Subcutaneous abdominal adipose tissue (tissue), 5 donors: ENCODE results near the gene NXN.

Experiments
- H3K27ac ChIP-seq: one replicate; pipeline ENCODE4 v1.7.0; 2013; ENCODE audit warnings: low read depth, mild to moderate bottlenecking, inconsistent platforms, low read length, moderate library complexity
- H3K27me3 ChIP-seq, 5 donors: one replicate each; pipeline ENCODE4 v1.7.0; 2013; ENCODE audit warnings: low read length in 5 of 5, inconsistent platforms in 1 of 5; ENCODE audit not compliant: control insufficient read depth in 5 of 5, insufficient read depth in 4 of 5
- H3K36me3 ChIP-seq, 5 donors: one replicate each; pipeline ENCODE4 v1.7.0; 2013; ENCODE audit warnings: low read length in 5 of 5; ENCODE audit not compliant: control insufficient read depth in 5 of 5, insufficient read depth in 5 of 5
- H3K4me1 ChIP-seq, 5 donors: one replicate each; pipeline ENCODE4 v1.7.0; 2013; ENCODE audit warnings: low read length in 5 of 5, mild to moderate bottlenecking in 3 of 5, moderate library complexity in 1 of 5; ENCODE audit not compliant: control insufficient read depth in 5 of 5, insufficient read depth in 5 of 5
- H3K4me3 ChIP-seq, 5 donors: one replicate each; pipeline ENCODE4 v1.7.0; 2013; ENCODE audit warnings: low read length in 5 of 5, low read depth in 1 of 5
- H3K9ac ChIP-seq, 5 donors: one replicate each; pipeline ENCODE4 v1.7.0; 2013; ENCODE audit warnings: low read length in 5 of 5, mild to moderate bottlenecking in 4 of 5, moderate library complexity in 3 of 5
- H3K9me3 ChIP-seq, 5 donors: one replicate each; pipeline ENCODE4 v1.7.0; 2013; ENCODE audit warnings: low read length in 5 of 5; ENCODE audit not compliant: control insufficient read depth in 5 of 5
- donor health status: healthy.
- donor health status: healthy.
- donor health status: healthy.
- donor health status: healthy.
- donor health status: healthy.

Gene NXN

GRCh38 chr17:946510-947236, 32.9 kb downstream of the NXN start:
- no peak overlapping the region for H3K27ac ChIP-seq
- no peaks in the 10 kb centered on the region for H3K9me3 ChIP-seq
- H3K36me3 ChIP-seq, result peaks cover 0 to 3% (median 0%) of the 10 kb centered on the region in 5 donors
- peaks cover 0 to 6% (median 2%) of the 10 kb centered on the region in 5 donors for H3K4me1 ChIP-seq
- no peak overlapping the region for H3K9ac ChIP-seq
- H3K4me3 ChIP-seq, result no peak overlapping the region
- peaks cover 0 to 2% (median 0%) of the 10 kb centered on the region in 5 donors for H3K27me3 ChIP-seq

GRCh38 chr17:945672-946071, 33.9 kb downstream of the NXN start:
- Histone ChIP-seq H3K4me1 (peaks cover 0 to 3% (median 0%) of the 10 kb centered on the region in 5 donors), H3K27ac (no peak overlapping the region), H3K36me3 (peaks cover 0 to 3% (median 0%) of the 10 kb centered on the region in 5 donors), H3K27me3 (no peaks in the 10 kb centered on the region), H3K9ac (no peak overlapping the region), H3K9me3 (no peaks in the 10 kb centered on the region), H3K4me3 (no peak overlapping the region)

GRCh38 chr17:944266-944826, 35.2 kb downstream of the NXN start:
- no peak overlapping the region for H3K27ac ChIP-seq
- no peak overlapping the region for H3K4me3 ChIP-seq
- H3K4me1 ChIP-seq, result no peaks in the 10 kb centered on the region
- H3K9ac ChIP-seq, result no peak overlapping the region
- peaks cover 0 to 3% (median 0%) of the 10 kb centered on the region in 5 donors for H3K36me3 ChIP-seq
- no peaks in the 10 kb centered on the region for H3K9me3 ChIP-seq
- no peaks in the 10 kb centered on the region for H3K27me3 ChIP-seq

GRCh38 chr17:935485-935884, 44.1 kb downstream of the NXN start:
- Histone ChIP-seq H3K9me3 (no peaks in the 10 kb centered on the region), H3K27me3 (no peaks in the 10 kb centered on the region), H3K4me3 (no peak overlapping the region), H3K27ac (no peak overlapping the region), H3K4me1 (peaks cover 0 to 11% (median 5%) of the 10 kb centered on the region in 5 donors), H3K9ac (no peak overlapping the region), H3K36me3 (no peaks in the 10 kb centered on the region)

GRCh38 chr17:933312-934073, 46.1 kb downstream of the NXN start:
- Histone ChIP-seq H3K36me3 (no peaks in the 10 kb centered on the region), H3K9me3 (no peaks in the 10 kb centered on the region), H3K4me3 (no peak overlapping the region), H3K27me3 (no peaks in the 10 kb centered on the region), H3K9ac (no peak overlapping the region), H3K4me1 (peaks cover 0 to 11% (median 5%) of the 10 kb centered on the region in 5 donors), H3K27ac (no peak overlapping the region)

GRCh38 chr17:930258-930657, 49.3 kb downstream of the NXN start:
- no peaks in the 10 kb centered on the region for H3K36me3 ChIP-seq
- peaks cover 0 to 4% (median 0%) of the 10 kb centered on the region in 5 donors for H3K27me3 ChIP-seq
- H3K4me3 ChIP-seq, result no peak overlapping the region
- H3K27ac ChIP-seq, result no peak overlapping the region
- no peaks in the 10 kb centered on the region for H3K9me3 ChIP-seq
- H3K9ac ChIP-seq, result no peak overlapping the region
- H3K4me1 ChIP-seq, result peaks cover 0 to 7% (median 3%) of the 10 kb centered on the region in 5 donors

- no peak overlapping the region for H3K27ac ChIP-seq
- no peak overlapping the region for H3K4me3 ChIP-seq
- peaks cover 0 to 4% (median 0%) of the 10 kb centered on the region in 5 donors for H3K27me3 ChIP-seq
- no peaks in the 10 kb centered on the region for H3K9me3 ChIP-seq
- H3K4me1 ChIP-seq, result peaks cover 0 to 7% (median 3%) of the 10 kb centered on the region in 5 donors
- no peaks in the 10 kb centered on the region for H3K36me3 ChIP-seq
- no peak overlapping the region for H3K9ac ChIP-seq
Measured at GRCh38 chr17:929586-929985, 50.0 kb downstream of the NXN start.

- Histone ChIP-seq H3K9ac (no peak overlapping the region), H3K9me3 (no peaks in the 10 kb centered on the region), H3K4me1 (peaks cover 0 to under 1% (median 0%) of the 10 kb centered on the region in 5 donors), H3K27ac (no peak overlapping the region), H3K4me3 (no peak overlapping the region), H3K36me3 (no peaks in the 10 kb centered on the region), H3K27me3 (peaks cover 0 to 4% (median 0%) of the 10 kb centered on the region in 5 donors)
Measured at GRCh38 chr17:927611-928461, 51.7 kb downstream of the NXN start.

- Histone ChIP-seq H3K27ac (no peak overlapping the region), H3K4me1 (no peaks in the 10 kb centered on the region), H3K4me3 (no peak overlapping the region)
Measured at GRCh38 chr17:925817-926216, 53.8 kb downstream of the NXN start.

More at GRCh38 chr17:925817-926216, 53.8 kb downstream of the NXN start:
- Histone ChIP-seq H3K27me3 (peaks cover 0 to 4% (median 0%) of the 10 kb centered on the region in 5 donors), H3K9ac (no peak overlapping the region), H3K36me3 (no peaks in the 10 kb centered on the region), H3K9me3 (no peaks in the 10 kb centered on the region)
